Kidney (tissue), 14 donors: ENCODE data around the gene RTP2. TPM values are rescaled to one million over a fixed set of nuclear protein-coding genes. Genes with fewer than 3 reads are reported as not detected.

ENCODE experiments used
- DNase-seq, 5 donors: peaks; one replicate each; pipeline ENCODE4 v3.0.0-alpha.2; 2013 to 2020
- FAIRE-seq: peaks from 2 replicates; lab custom pipeline; 2012; peaks lifted over from hg19 to GRCh38; lab: Jason Lieb, UNC
- H3K27ac ChIP-seq, 2 donors: one replicate each; pipeline ENCODE4 v1.7.0; 2013; ENCODE audit warnings: low read depth in 2 of 2, low read length in 2 of 2, inconsistent platforms in 1 of 2
- H3K27me3 ChIP-seq: one replicate; pipeline ENCODE4 v1.7.1; 2013; ENCODE audit warnings: low read length, inconsistent platforms; ENCODE audit not compliant: control insufficient read depth, insufficient read depth
- H3K36me3 ChIP-seq, 3 donors: one replicate each; pipeline versions ENCODE4 v1.7.0 to v1.7.1; 2013; ENCODE audit warnings: low read length in 3 of 3, control low read depth in 1 of 3, inconsistent platforms in 1 of 3; ENCODE audit not compliant: insufficient read depth in 3 of 3, control insufficient read depth in 2 of 3
- H3K4me1 ChIP-seq, 3 donors: one replicate each; pipeline versions ENCODE4 v1.7.0 to v1.7.1; 2013; ENCODE audit warnings: low read length in 3 of 3, inconsistent platforms in 1 of 3, low read depth in 1 of 3; ENCODE audit not compliant: control insufficient read depth in 2 of 3, insufficient read depth in 2 of 3
- H3K4me3 ChIP-seq, 3 donors: one replicate each; pipeline versions ENCODE4 v1.7.0 to v1.8.1; 2013; ENCODE audit warnings: low read length in 3 of 3, control low read depth in 1 of 3, inconsistent platforms in 1 of 3
- H3K9ac ChIP-seq, 3 donors: one replicate each; pipeline versions ENCODE4 v1.7.0 to v1.7.1; 2013; ENCODE audit warnings: low read length in 3 of 3, control low read depth in 1 of 3, inconsistent platforms in 1 of 3
- H3K9me3 ChIP-seq, 3 donors: one replicate each; pipeline versions ENCODE4 v1.7.0 to v1.7.1; 2013; ENCODE audit warnings: low read length in 3 of 3, control low read depth in 1 of 3, inconsistent platforms in 1 of 3; ENCODE audit not compliant: control insufficient read depth in 2 of 3, insufficient read depth in 1 of 3
- CTCF ChIP-seq: IDR thresholded peaks from 3 replicates; pipeline ENCODE4 v1.5.1; 2012; ENCODE audit warnings: mild to moderate bottlenecking, moderate library complexity, borderline replicate concordance; ENCODE audit not compliant: insufficient read depth; ENCODE audit errors: extremely low read depth
- intact Hi-C: fragments of 100-400 bp; cut with DNase I; formaldehyde crosslinking; loops from one replicate; pipeline ENCODE4 v1.11.1; 2022
- polyA plus RNA-seq: library from polyadenylated mRNA; stranded (reverse); fragments of 350-450 nt; fragmentation: Illumina TruSeq; extraction: RNeasy Lipid Tissue Mini Kit (QIAGEN cat#74804); gene quantifications from one replicate; pipeline ENCODE4 v1.2.3, GENCODE V29; 2014; ENCODE audit warnings: low read depth, low replicate concordance; ENCODE audit not compliant: insufficient read depth
- total RNA-seq: library from RNA; stranded (reverse); fragmentation: NEBNext Ultra II Directional; extraction: Animal tissue kit (Norgen Biotek cat#: 25700); gene quantifications from one replicate; pipeline ENCODE4 v1.2.1, GENCODE V29; 2021
- donor health status: control.
- donor health status: control.
- donor health status: control.
- donor health status: control.
- donor health status: control.
- donor health status: DM: yes; HTN: yes; CAD: no.
- donor health status: Normal renal cell carcinoma (clear cell type).

The RTP2 gene
- total and polyA plus RNA-seq, 2 donors from 2014 or later: not detected

- peaks cover 0 to 81% (median 73%) of the 10 kb centered on the region in 3 donors for H3K36me3 ChIP-seq
- no peak for FAIRE-seq
- no peak overlapping the region for H3K27ac ChIP-seq
These were observed 23.5 kb upstream of the RTP2 start for GRCh38 chr3:187725653-187726370.

GRCh38 chr3:187725224-187725623 lies 22.9 kb upstream of the RTP2 start:
- Histone ChIP-seq H3K27ac (no peak overlapping the region), H3K4me3 (no peak overlapping the region), H3K4me1 (no peaks in the 10 kb centered on the region), H3K27me3 (no peaks in the 10 kb centered on the region), H3K9me3 (no peaks in the 10 kb centered on the region), H3K9ac (no peak overlapping the region), H3K36me3 (peaks cover 0 to 75% (median 67%) of the 10 kb centered on the region in 3 donors)
- intact Hi-C loops: no loop called here
- FAIRE-seq: no peak
- TF ChIP-seq CTCF: no peak
- peak in 2 of 5 donors; percentile 19 to 35 for DNase-seq

More at GRCh38 chr3:187725653-187726370, 23.5 kb upstream of the RTP2 start:
- intact Hi-C loops: no loop called here
- Histone ChIP-seq H3K4me3 (no peak overlapping the region), H3K9me3 (no peaks in the 10 kb centered on the region), H3K9ac (no peak overlapping the region), H3K27me3 (no peaks in the 10 kb centered on the region), H3K4me1 (no peaks in the 10 kb centered on the region)
- DNase-seq: peak in 1 of 5 donors; percentile 60
- no peak for TF ChIP-seq CTCF

GRCh38 chr3:187722206-187722612 lies 19.9 kb upstream of the RTP2 start:
- Histone ChIP-seq H3K9ac (no peak overlapping the region), H3K9me3 (no peaks in the 10 kb centered on the region), H3K4me3 (no peak overlapping the region), H3K4me1 (no peaks in the 10 kb centered on the region), H3K27me3 (no peaks in the 10 kb centered on the region), H3K36me3 (peaks cover 0 to 47% (median 43%) of the 10 kb centered on the region in 3 donors), H3K27ac (no peak overlapping the region)
- no peak for TF ChIP-seq CTCF
- FAIRE-seq (no peak), DNase-seq (no peak)
- intact Hi-C loops: no loop called here
